HUES6 (cell line): ENCODE results near the gene OR2T6.
"Not testable (repeated sequence)": the region's sequence is repeated elsewhere in the genome, so short reads cannot be mapped to it uniquely, and the experiment has no call there.

Source experiments
- H3K27ac ChIP-seq: 2 replicates; pipeline ENCODE4 v1.7.0; 2013; ENCODE audit warnings: low read depth, mild to moderate bottlenecking, low read length, inconsistent platforms
- H3K27me3 ChIP-seq: 2 replicates; pipeline ENCODE4 v1.6.1; 2013; ENCODE audit warnings: low read length; ENCODE audit not compliant: control insufficient read depth, insufficient read depth
- H3K36me3 ChIP-seq: 2 replicates; pipeline ENCODE4 v1.6.1; 2013; ENCODE audit warnings: low read length; ENCODE audit not compliant: control insufficient read depth, insufficient read depth
- H3K4me1 ChIP-seq: 2 replicates; pipeline ENCODE4 v1.6.1; 2013; ENCODE audit warnings: low read length; ENCODE audit not compliant: control insufficient read depth, insufficient read depth
- H3K4me3 ChIP-seq: 2 replicates; pipeline ENCODE4 v1.5.1; 2013; ENCODE audit warnings: low read depth, low read length
- H3K9ac ChIP-seq: one replicate; pipeline ENCODE4 v1.6.1; 2013; ENCODE audit warnings: mild to moderate bottlenecking, low read length
- H3K9me3 ChIP-seq: 2 replicates; pipeline ENCODE4 v1.6.1; 2013; ENCODE audit warnings: low read depth, low read length; ENCODE audit not compliant: control insufficient read depth, insufficient read depth

OR2T6 gene

GRCh38 chr1:248433811-248434415 is 58.4 kb downstream of the OR2T6 start:
- H3K36me3 ChIP-seq, H3K27me3 ChIP-seq, H3K27ac ChIP-seq, H3K4me1 ChIP-seq, H3K4me3 ChIP-seq, H3K9ac ChIP-seq: not testable (repeated sequence)
- H3K9me3 ChIP-seq, result peaks cover 12% of the 10 kb centered on the region; the same call in 1 of the 2 replicates

GRCh38 chr1:248434913-248435312 is 59.4 kb downstream of the OR2T6 start:
- not testable (repeated sequence) for H3K4me1 ChIP-seq, H3K27me3 ChIP-seq, H3K27ac ChIP-seq, H3K9me3 ChIP-seq, H3K36me3 ChIP-seq, H3K9ac ChIP-seq, H3K4me3 ChIP-seq

GRCh38 chr1:248436303-248436702 is 60.8 kb downstream of the OR2T6 start:
- not testable (repeated sequence) for H3K4me3 ChIP-seq, H3K27ac ChIP-seq, H3K9ac ChIP-seq, H3K9me3 ChIP-seq, H3K27me3 ChIP-seq, H3K4me1 ChIP-seq, H3K36me3 ChIP-seq

- not testable (repeated sequence) for H3K36me3 ChIP-seq, H3K4me3 ChIP-seq, H3K4me1 ChIP-seq, H3K27me3 ChIP-seq, H3K27ac ChIP-seq, H3K9me3 ChIP-seq, H3K9ac ChIP-seq
Measured at GRCh38 chr1:248438668-248439067, 63.1 kb downstream of the OR2T6 start.

GRCh38 chr1:248439283-248439682 is 63.7 kb downstream of the OR2T6 start:
- not testable (repeated sequence) for H3K36me3 ChIP-seq, H3K9ac ChIP-seq, H3K27ac ChIP-seq, H3K9me3 ChIP-seq, H3K27me3 ChIP-seq, H3K4me1 ChIP-seq, H3K4me3 ChIP-seq
